Fibroblast of mammary gland (primary cell): Measurements from ENCODE around the gene SLC34A1.

Source experiments
- DNase-seq: peaks from one replicate; pipeline ENCODE4 v3.0.0-alpha.2; 2010; ENCODE audit warnings: low read depth
- H3K4me3 ChIP-seq: 2 replicates; pipeline ENCODE4 v1.5.1; 2011; ENCODE audit warnings: low read depth, mild to moderate bottlenecking, low read length, moderate library complexity; ENCODE audit not compliant: control insufficient read depth
- TF ChIP-seq, protein P1 (sequence below): conservative IDR thresholded peaks from 2 replicates; pipeline ENCODE4 v1.5.1; 2011; ENCODE audit warnings: low read depth, low read length, inconsistent platforms; ENCODE audit not compliant: control insufficient read depth, insufficient read depth

Gene SLC34A1

DNA sequence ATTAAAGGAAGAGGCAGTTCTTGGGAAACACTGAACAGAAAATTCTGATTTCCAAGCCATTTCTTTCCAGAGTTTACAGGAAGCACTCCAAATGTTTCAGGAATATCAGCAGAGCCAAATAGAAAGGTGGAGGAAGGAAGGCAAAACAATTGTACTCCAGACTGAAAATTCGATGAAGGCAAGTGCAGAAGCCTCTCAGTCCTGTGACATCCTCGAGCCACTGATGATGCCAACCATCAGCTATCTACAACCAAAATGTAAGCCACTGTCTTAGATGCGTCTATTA, 34.9 kb upstream of the SLC34A1 start:
- no peak for DNase-seq
- TF ChIP-seq, protein P1, sequence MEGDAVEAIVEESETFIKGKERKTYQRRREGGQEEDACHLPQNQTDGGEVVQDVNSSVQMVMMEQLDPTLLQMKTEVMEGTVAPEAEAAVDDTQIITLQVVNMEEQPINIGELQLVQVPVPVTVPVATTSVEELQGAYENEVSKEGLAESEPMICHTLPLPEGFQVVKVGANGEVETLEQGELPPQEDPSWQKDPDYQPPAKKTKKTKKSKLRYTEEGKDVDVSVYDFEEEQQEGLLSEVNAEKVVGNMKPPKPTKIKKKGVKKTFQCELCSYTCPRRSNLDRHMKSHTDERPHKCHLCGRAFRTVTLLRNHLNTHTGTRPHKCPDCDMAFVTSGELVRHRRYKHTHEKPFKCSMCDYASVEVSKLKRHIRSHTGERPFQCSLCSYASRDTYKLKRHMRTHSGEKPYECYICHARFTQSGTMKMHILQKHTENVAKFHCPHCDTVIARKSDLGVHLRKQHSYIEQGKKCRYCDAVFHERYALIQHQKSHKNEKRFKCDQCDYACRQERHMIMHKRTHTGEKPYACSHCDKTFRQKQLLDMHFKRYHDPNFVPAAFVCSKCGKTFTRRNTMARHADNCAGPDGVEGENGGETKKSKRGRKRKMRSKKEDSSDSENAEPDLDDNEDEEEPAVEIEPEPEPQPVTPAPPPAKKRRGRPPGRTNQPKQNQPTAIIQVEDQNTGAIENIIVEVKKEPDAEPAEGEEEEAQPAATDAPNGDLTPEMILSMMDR: no peak
- H3K4me3 ChIP-seq: no peak overlapping the region

DNA sequence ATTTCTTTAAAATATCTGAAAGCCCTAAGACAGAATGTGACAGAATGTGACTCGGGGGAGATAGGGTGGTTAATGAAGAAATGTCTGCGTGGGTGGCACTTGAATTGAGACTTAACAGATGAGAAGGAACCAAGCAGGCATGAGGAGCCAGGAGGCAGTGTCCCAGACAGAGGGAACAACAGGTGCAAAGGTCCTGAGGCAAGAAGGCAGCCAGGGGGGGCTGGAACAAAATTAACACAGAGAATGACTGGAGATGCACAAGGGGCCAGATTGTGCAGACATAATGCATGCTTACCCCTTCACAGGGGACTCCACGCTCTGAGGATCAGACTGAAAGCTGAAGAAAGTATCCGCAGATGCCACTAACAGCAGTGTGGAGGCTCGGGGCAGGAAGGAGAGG, 34.5 kb upstream of the SLC34A1 start:
- TF ChIP-seq, protein P1: no peak
- H3K4me3 ChIP-seq: peak overlapping the region; percentile 100
- no peak for DNase-seq

DNA sequence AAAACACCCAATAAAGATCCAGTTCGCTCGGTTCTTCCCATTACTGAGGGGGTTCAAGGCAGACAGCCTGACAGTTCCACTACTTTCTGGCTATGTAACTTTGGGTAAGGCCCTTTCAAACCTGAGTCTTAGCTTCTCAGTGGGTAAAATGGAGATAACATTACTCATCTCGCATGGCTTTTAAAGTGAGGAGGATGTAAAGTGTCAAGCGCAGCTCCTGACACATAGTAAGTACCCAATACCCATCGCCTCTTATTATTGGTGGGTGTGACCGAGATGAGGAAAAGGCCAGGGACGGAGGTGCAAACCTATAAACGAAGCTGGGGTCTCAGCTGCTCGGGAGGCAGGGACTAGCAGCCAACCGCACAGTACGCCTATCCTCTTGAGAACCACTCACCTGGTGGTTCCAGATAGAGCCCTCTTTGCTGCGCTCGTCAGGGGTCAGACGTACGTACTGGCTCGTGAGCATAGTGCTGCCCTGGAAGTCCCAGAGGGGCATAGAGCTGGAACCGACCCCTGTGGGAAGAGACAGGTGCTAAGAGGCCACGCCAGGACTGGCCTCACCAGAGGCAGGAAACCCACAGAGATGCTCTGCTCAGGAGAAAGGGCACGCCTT, 33.4 kb upstream of the SLC34A1 start:
- TF ChIP-seq, protein P1: no peak
- no peak for DNase-seq
- H3K4me3 ChIP-seq: peak overlapping the region; percentile 100

DNA sequence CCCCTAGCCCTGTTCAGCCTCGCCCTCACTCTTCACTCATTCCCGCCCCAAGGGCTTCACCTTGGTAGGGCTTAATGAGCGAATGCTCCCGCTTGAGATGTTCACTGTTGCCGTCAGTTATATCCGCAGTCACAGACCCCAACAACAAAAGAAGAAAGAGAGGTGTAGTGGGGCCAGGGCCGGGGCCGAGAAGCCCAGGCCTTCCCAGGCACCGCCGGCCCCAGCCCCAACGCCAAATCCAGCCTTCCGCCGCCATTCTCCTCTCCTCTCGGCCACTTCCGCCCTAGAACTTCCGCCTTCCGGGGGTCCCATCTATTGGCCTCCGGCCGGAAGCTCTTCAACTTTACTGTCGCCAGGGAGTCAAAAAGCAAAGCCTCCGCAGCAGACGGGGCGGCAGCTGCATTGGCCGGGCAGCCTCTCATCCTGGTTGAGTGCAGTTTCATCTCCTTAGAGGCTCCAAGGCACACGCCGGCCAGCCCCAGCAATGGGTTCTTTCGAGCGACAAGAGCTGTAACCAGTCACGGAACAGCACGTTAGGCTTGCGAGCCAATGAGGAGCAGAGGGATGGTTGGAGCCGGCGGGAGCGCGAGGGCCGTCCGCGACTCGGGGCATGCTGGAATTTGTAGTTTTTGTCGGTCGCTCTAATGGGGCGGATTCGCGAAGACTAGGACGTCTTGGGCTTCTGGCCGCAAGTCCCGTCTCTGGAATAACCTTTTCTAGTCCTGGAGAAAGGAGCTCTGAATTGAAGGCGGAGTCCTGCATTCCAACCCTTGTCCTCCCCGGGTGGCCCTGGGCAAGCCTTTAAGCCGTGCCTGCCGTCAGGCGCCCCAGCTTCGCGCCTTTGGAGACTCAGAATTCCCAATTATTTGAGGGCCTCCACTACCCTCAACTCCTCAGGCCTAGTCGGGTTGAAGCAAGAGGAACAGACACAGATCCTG, 32.6 kb upstream of the SLC34A1 start, which contains the start of gene LMAN2:
LMAN2 (minus strand) TSS at position 277 of the 938 bp plus-strand sequence; CDS start at position 256, 21 bp downstream.
- DNase-seq: peak; percentile 96
- H3K4me3 ChIP-seq: peak within 1 kb of the TSS; percentile 100
- TF ChIP-seq, protein P1: no peak

DNA sequence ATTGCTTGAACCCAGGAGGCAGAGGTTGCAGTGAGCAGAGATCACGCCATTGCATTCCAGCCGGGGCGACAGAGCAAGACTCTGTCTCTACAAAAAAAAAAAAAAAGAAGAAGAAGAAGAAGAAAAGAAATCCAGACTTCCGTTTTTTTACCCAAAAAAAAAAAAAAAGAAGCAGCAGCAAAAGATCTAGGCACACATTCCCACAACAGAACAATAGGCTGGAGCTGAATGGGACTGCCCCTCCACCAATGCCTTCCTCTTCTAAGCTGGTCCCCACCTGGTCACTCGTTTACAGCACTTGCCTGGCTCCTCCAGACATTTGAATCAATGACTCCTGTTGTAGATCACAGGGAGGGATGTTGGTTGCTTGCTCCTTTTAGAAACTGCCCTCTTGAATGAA, 31.1 kb upstream of the SLC34A1 start:
- TF ChIP-seq, protein P1: no peak
- no peak overlapping the region for H3K4me3 ChIP-seq
- no peak for DNase-seq

DNA sequence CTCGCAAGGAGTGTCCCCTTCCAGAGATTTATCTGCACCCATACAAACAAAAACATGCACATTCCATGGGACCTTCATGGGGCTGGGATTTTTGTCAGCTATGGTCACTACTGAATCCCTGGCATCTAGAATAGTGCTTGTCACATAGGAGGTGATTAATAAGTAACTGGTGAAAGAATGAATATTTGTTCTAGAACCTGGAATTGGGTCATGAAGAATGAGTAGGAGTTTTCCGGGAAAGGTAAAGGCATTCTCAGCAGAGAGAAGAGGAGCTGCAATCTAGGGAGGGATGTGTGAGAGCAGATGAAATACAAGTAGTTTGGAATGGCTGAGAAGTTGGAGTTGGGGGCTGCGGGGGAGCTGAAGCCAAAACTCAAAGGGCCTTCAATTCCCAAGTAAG, 30.0 kb upstream of the SLC34A1 start:
- TF ChIP-seq, protein P1: no peak
- DNase-seq: no peak
- no peak overlapping the region for H3K4me3 ChIP-seq
